ENCODE results near the gene S1PR2. TPM values are rescaled to one million over a fixed set of nuclear protein-coding genes. Genes with fewer than 3 reads are reported as not detected.

Gene S1PR2, protein sequence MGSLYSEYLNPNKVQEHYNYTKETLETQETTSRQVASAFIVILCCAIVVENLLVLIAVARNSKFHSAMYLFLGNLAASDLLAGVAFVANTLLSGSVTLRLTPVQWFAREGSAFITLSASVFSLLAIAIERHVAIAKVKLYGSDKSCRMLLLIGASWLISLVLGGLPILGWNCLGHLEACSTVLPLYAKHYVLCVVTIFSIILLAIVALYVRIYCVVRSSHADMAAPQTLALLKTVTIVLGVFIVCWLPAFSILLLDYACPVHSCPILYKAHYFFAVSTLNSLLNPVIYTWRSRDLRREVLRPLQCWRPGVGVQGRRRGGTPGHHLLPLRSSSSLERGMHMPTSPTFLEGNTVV
- 26.8 and 33.8 TPM in 2 replicates for total RNA-seq

GRCh38 chr19:10230861-10231611 is at the start of gene S1PR2:
Gene S1PR2 (minus strand): TSS chr19:10231331. CDS start chr19:10224905, 6,426 bp downstream.

GRCh38 chr19:10270616-10271394 is 39.7 kb upstream of the S1PR2 start, which contains the start of gene ICAM1:
Gene ICAM1 (plus strand): TSS chr19:10271120. CDS start chr19:10271160, 40 bp downstream.

DNA sequence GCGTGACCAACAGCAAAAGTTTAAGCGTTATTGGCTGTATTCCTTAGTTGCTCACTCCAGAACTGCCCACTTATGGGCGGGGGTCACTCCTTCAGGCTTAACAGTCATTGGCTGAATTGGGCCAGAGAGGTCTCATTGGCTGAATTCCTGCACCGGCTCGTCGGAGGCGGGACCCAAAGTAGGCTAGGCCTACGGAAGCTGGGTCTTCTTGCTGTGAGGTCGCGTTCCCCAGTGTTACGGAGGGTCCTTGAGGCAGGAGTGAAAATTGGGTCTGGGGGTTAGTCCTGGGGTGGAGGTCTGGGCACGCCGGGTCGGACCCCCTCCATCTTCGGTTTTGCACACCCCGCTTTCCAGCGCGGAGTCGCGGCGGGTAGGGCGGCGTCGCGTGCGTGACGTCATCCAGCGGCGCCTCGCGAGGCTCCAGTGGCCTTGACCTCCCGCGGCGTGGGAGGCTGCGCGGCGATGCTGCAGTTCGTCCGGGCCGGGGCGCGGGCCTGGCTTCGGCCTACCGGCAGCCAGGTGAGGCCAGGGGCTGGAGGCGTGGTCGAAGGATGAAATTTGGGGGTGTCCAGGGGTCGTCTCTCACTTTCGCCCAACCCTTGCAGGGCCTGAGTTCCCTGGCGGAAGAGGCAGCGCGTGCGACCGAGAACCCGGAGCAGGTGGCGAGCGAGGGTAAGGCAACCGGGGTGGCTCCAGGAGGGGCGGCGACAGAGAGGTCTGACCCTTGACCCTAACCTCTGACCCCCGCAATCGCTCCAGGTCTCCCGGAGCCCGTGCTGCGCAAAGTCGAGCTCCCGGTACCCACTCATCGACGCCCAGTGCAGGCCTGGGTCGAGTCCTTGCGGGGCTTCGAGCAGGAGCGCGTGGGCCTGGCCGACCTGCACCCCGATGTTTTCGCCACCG is 20.9 kb upstream of the S1PR2 start, which contains the start of gene MRPL4:
Gene MRPL4 (plus strand): TSS at position 423 of the 903 bp plus-strand sequence. CDS start 40 bp downstream, at position 463.

DNA sequence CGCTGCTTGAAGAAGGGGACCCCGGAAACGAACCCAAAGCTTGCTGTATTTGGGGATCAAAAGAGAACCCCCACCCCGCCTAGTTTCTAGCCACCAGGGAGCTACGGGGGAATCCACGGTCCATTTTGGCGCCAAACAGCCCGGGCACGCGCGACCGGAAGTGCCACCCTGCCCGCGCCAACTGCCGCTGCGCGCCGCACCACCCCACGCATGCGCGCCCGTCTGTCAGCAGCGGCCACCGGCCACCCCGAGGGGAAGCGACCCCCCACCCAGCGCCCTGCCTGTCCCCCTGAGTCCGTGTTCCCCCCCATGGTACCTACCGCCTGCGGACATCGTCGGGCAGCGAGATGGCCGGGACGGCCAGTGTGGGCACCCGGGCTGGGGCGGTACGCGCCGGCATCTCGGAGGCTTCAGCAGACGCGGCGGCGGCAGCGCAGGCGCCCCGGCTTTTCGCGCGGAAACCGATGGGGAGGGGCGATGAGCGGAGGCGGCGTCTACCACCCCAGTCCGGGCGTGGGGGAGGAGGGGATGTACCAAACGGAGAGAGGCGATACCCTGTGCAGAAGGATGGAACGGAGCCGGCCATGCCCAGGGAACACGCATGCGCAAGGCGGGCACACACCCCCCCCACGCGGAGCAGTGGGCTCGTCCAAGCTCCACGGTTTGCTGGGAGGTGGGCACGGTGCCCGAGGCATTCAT is 36.5 kb downstream of the S1PR2 start, which contains the start of gene DNMT1:
Gene DNMT1 (minus strand): TSS at position 454 of the 699 bp plus-strand sequence. CDS start 54 bp downstream, at position 400.

Other genes starting within 250 kb of the S1PR2 start
- 52.1 and 58.2 TPM in 2 replicates for gene COL5A3, start 220.8 kb downstream of the S1PR2 start, total RNA-seq
- not detected in 2 replicates for gene RDH8, start 217.8 kb downstream of the S1PR2 start, total RNA-seq
- 24.1 and 33.3 TPM in 2 replicates for gene SHFL, start 145.0 kb downstream of the S1PR2 start, total RNA-seq
- gene ANGPTL6, start 128.7 kb downstream of the S1PR2 start, total RNA-seq: 0.10 TPM in 1 of 2 replicates, not detected in the other
- 32.3 and 32.5 TPM in 2 replicates for gene PPAN, start 125.0 kb downstream of the S1PR2 start, total RNA-seq
- gene P2RY11, start 119.6 kb downstream of the S1PR2 start, total RNA-seq: 5.3 and 6.8 TPM in 2 replicates
- gene EIF3G, start 111.4 kb downstream of the S1PR2 start, total RNA-seq: 279 and 285 TPM in 2 replicates
- gene DNMT1, start 36.4 kb downstream of the S1PR2 start, total RNA-seq: 32.2 and 32.6 TPM in 2 replicates
- 58.3 and 72.3 TPM in 2 replicates for gene MRPL4, start 20.9 kb upstream of the S1PR2 start, total RNA-seq
- 12.8 and 17.7 TPM in 2 replicates for gene ICAM1, start 39.8 kb upstream of the S1PR2 start, total RNA-seq
- gene ICAM4, start 55.6 kb upstream of the S1PR2 start, total RNA-seq: 0.10 and 0.50 TPM in 2 replicates
- gene ICAM5, start 58.6 kb upstream of the S1PR2 start, total RNA-seq: 0.56 and 1.3 TPM in 2 replicates
- 0.25 and 3.2 TPM in 2 replicates for gene ZGLP1, start 78.5 kb upstream of the S1PR2 start, total RNA-seq
- gene FDX2, start 84.7 kb upstream of the S1PR2 start, total RNA-seq: 16.5 and 19.4 TPM in 2 replicates
- gene RAVER1, start 102.2 kb upstream of the S1PR2 start, total RNA-seq: 31.8 and 49.8 TPM in 2 replicates
- 3.7 and 6.0 TPM in 2 replicates for gene ICAM3, start 108.3 kb upstream of the S1PR2 start, total RNA-seq
- gene TYK2, start 149.2 kb upstream of the S1PR2 start, total RNA-seq: 39.3 and 45.8 TPM in 2 replicates
- 127 and 132 TPM in 2 replicates for gene CDC37, start 172.2 kb upstream of the S1PR2 start, total RNA-seq
- gene PDE4A, start 189.2 kb upstream of the S1PR2 start, total RNA-seq: 13.7 and 16.1 TPM in 2 replicates

All from cardiac ventricle fibroblast (primary cell).